ENCODE data around the gene CCDC142. TPM values are rescaled to one million over a fixed set of nuclear protein-coding genes. Genes with fewer than 3 reads are reported as not detected.

CCDC142 gene
- total RNA-seq, 1 donor from 2014 or later = 9.5 TPM

DNA sequence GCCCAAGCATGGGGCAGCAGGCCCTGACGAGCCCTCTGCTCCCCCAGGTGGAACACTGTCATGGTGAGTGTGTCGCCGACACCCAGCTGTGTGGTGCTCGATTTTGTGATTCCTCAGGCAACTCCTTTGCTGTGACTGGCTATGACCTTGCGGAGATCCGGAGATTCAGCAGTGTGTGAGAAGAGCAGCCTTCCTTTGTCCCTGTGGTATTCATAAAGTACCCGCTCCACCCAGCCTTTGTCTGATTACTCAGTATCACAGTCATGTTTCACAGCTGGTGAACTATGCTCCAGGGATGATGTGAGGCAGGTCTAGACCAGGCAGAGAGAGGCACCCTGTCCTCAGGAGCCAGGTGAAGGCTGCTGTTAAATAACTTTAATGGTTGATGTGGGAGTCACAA lies 57.3 kb downstream of the CCDC142 start:
- peaks cover 2% of the 10 kb centered on the region for H3K36me3 ChIP-seq (ENCODE audit: control insufficient read depth, insufficient read depth, low read length)

GRCh38 chr2:74424995-74425406 lies 57.8 kb downstream of the CCDC142 start:
- no peak for DNase-seq (ENCODE audit: low read depth)
- TF ChIP-seq, protein P1, sequence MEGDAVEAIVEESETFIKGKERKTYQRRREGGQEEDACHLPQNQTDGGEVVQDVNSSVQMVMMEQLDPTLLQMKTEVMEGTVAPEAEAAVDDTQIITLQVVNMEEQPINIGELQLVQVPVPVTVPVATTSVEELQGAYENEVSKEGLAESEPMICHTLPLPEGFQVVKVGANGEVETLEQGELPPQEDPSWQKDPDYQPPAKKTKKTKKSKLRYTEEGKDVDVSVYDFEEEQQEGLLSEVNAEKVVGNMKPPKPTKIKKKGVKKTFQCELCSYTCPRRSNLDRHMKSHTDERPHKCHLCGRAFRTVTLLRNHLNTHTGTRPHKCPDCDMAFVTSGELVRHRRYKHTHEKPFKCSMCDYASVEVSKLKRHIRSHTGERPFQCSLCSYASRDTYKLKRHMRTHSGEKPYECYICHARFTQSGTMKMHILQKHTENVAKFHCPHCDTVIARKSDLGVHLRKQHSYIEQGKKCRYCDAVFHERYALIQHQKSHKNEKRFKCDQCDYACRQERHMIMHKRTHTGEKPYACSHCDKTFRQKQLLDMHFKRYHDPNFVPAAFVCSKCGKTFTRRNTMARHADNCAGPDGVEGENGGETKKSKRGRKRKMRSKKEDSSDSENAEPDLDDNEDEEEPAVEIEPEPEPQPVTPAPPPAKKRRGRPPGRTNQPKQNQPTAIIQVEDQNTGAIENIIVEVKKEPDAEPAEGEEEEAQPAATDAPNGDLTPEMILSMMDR (IDR thresholded peaks at IDR 0.05; ENCODE audit: insufficient read depth, low read length, poor library complexity, severe bottlenecking) = no peak
- peaks cover 2% of the 10 kb centered on the region for H3K36me3 ChIP-seq (ENCODE audit: control insufficient read depth, insufficient read depth, low read length)
- H3K27me3 ChIP-seq (ENCODE audit: control insufficient read depth, insufficient read depth, low read length) = no peaks in the 10 kb centered on the region
- H3K4me3 ChIP-seq (ENCODE audit: low read depth, low read length) = no peak overlapping the region

More for the DNA sequence above, 57.3 kb downstream of the CCDC142 start:
- Histone ChIP-seq H3K27me3 (ENCODE audit: control insufficient read depth, insufficient read depth, low read length) (no peaks in the 10 kb centered on the region), H3K4me3 (ENCODE audit: low read depth, low read length) (no peak overlapping the region)
- TF ChIP-seq, protein P1 (IDR thresholded peaks at IDR 0.05; ENCODE audit: insufficient read depth, low read length, poor library complexity, severe bottlenecking) = no peak
- DNase-seq (ENCODE audit: low read depth) = no peak

- TF ChIP-seq, protein P1 (IDR thresholded peaks at IDR 0.05; ENCODE audit: insufficient read depth, low read length, poor library complexity, severe bottlenecking) = no peak
- Histone ChIP-seq H3K4me3 (ENCODE audit: low read depth, low read length) (no peak overlapping the region), H3K27me3 (ENCODE audit: control insufficient read depth, insufficient read depth, low read length) (no peaks in the 10 kb centered on the region), H3K36me3 (ENCODE audit: control insufficient read depth, insufficient read depth, low read length) (peaks cover 2% of the 10 kb centered on the region)
- DNase-seq (ENCODE audit: low read depth) = no peak
Measured at GRCh38 chr2:74424139-74424992, 58.4 kb downstream of the CCDC142 start.

Other genes with a start within 250 kb of the CCDC142 start
- gene SLC4A5, start 139.6 kb downstream of the CCDC142 start, total RNA-seq = 1.2 and 1.8 TPM in 2 replicates
- gene DCTN1, start 102.7 kb downstream of the CCDC142 start, total RNA-seq = 124 and 129 TPM in 2 replicates
- gene C2orf81, start 61.4 kb downstream of the CCDC142 start, total RNA-seq = 3.0 and 4.3 TPM in 2 replicates
- gene WDR54, start 61.3 kb downstream of the CCDC142 start, total RNA-seq = 24.6 and 28.0 TPM in 2 replicates
- gene RTKN, start 41.1 kb downstream of the CCDC142 start, total RNA-seq = 88.4 and 103 TPM in 2 replicates
- gene INO80B, start 27.9 kb downstream of the CCDC142 start, total RNA-seq = 20.6 and 31.3 TPM in 2 replicates
- gene WBP1, start 24.6 kb downstream of the CCDC142 start, total RNA-seq = 78.9 and 96.9 TPM in 2 replicates
- 68.1 and 70.9 TPM in 2 replicates for gene MOGS, start 17.6 kb downstream of the CCDC142 start, total RNA-seq
- gene MRPL53, start 10.3 kb downstream of the CCDC142 start, total RNA-seq = 18.7 and 24.6 TPM in 2 replicates
- gene TTC31, start 83 bp upstream of the CCDC142 start, total RNA-seq = 19.1 and 20.3 TPM in 2 replicates
- gene LBX2, start 16.6 kb upstream of the CCDC142 start, total RNA-seq = 1.9 and 3.4 TPM in 2 replicates
- gene PCGF1, start 24.7 kb upstream of the CCDC142 start, total RNA-seq = 17.1 and 19.3 TPM in 2 replicates
- 0.27 TPM in 1 of 2 replicates, not detected in the other for gene TLX2, start 31.5 kb upstream of the CCDC142 start, total RNA-seq
- gene DQX1, start 43.2 kb upstream of the CCDC142 start, total RNA-seq = not detected in 2 replicates
- gene AUP1, start 46.7 kb upstream of the CCDC142 start, total RNA-seq = 143 TPM in 2 replicates
- gene HTRA2, start 46.9 kb upstream of the CCDC142 start, total RNA-seq = 35.1 and 36.0 TPM in 2 replicates
- 3.3 and 4.2 TPM in 2 replicates for gene LOXL3, start 70.9 kb upstream of the CCDC142 start, total RNA-seq
- 23.6 and 27.7 TPM in 2 replicates for gene DOK1, start 71.7 kb upstream of the CCDC142 start, total RNA-seq
- 1.3 and 1.6 TPM in 2 replicates for gene M1AP, start 165.3 kb upstream of the CCDC142 start, total RNA-seq
- gene SEMA4F, start 171.2 kb upstream of the CCDC142 start, total RNA-seq = 11.2 and 16.4 TPM in 2 replicates

Measured in kidney epithelial cell (primary cell).